Measurements from ENCODE around the gene OSBPL9.

Gene OSBPL9, protein sequence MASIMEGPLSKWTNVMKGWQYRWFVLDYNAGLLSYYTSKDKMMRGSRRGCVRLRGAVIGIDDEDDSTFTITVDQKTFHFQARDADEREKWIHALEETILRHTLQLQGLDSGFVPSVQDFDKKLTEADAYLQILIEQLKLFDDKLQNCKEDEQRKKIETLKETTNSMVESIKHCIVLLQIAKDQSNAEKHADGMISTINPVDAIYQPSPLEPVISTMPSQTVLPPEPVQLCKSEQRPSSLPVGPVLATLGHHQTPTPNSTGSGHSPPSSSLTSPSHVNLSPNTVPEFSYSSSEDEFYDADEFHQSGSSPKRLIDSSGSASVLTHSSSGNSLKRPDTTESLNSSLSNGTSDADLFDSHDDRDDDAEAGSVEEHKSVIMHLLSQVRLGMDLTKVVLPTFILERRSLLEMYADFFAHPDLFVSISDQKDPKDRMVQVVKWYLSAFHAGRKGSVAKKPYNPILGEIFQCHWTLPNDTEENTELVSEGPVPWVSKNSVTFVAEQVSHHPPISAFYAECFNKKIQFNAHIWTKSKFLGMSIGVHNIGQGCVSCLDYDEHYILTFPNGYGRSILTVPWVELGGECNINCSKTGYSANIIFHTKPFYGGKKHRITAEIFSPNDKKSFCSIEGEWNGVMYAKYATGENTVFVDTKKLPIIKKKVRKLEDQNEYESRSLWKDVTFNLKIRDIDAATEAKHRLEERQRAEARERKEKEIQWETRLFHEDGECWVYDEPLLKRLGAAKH

DNA sequence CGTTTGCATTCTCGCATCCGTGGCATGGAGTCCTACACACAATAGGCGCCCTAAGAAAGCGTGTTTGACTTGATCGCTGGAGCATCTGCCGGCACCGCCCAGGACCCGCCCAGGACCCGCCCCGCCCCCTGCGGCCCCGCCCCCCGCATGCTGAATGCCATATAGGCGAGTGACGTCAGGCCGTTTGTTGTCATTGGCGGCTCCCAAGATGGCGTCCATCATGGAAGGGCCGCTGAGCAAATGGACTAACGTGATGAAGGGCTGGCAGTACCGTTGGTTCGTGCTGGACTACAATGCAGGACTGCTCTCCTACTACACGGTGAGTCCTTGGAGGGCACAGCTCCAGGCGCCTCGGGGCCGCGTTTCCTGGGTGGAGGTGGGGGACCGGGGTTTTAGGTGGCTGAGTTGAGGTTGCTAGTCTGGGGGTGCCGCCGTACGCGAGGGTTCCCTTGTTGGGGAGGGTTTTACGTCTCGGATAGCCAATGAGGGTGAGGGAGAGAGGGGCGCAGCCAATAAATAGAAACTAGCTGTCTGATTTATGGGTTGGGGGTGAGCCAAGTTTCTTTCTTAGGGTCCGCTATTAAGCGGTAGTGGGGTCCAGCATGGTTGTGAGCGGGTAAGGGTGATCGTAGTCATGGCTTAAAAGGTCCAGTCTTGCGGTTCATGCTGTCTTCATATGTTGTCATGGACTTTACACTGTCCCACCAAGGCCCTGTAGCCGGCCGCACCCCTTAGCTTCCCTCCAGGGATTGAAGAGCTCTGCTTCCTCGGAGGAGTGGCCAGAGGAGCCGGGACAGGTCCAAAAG is at the start of gene OSBPL9:
Gene OSBPL9 (plus strand): TSS at position 190 of the 806 bp plus-strand sequence. CDS start 19 bp downstream, at position 209.
- DNase-seq: peak; percentile 93

- peak; percentile 89 for DNase-seq
Observed at GRCh38 chr1:51567653-51568052, 49.2 kb upstream of the OSBPL9 start.

GRCh38 chr1:51568231-51568935 is 48.5 kb upstream of the OSBPL9 start:
- DNase-seq: no peak

DNA sequence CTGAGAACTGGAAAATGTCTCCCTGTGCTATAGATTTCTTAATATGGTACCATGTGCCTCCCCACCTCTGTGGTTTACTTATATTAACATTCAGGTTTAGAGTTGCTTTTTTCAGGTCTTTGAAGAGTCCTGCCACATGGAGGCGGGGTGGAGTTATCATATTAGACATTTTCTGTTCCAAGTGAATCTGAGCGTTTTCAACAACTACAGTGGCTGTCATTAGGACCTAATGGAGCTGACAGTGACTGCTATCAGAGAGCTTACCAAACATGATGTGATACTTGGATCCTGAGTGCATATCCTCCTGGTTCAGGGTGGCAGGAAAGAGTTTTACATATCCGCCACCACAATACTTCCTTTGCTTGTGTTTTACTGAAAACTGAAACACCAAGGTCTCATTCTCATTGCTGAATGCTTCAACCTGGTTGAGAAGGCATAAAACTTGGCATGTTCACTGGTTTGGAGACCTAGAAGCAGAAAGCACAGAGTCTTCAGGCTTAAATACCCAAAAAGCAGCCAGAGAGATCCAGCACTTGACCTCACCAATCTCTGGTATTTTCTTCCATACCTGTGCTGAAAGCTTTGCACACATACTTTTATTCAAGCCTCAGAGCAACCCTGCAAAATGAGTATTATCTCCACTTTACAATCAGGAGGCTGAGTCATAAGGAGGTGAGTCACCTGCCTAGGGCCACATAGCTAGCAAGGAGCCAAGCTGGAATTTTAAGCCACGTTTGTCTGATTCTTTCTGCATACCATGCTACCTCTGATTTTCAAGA is 47.4 kb upstream of the OSBPL9 start:
- peak; percentile 85 for DNase-seq

DNA sequence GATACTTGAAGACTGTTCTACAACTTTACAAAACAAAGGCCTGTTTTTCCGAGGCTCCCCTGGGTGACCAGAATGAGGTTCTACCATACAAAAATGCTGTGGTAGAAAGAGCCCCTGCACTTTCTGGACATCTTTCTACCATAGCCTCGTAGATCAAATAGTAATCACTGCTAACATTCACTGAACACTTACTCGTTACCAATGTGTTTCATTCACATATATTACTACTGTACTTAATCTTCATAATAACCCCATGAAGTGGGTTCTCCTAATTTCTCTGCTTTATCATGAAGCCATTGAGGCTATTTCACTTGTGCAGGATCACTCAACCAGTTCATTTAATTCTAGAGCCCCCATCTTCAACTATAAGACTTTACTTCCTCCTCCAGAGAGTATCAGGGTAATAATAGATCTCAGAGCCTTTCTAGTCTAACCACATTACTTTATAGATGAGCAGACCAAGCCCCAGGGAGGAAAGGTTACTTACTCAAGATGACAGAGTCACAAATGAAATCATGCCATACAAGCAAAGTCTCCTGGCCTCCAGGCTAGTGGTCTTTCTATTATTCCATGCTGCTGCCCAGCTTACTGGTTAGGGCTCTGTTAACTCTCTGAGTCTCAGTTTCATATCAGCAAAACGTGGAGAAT is 46.7 kb upstream of the OSBPL9 start:
- DNase-seq: no peak

DNA sequence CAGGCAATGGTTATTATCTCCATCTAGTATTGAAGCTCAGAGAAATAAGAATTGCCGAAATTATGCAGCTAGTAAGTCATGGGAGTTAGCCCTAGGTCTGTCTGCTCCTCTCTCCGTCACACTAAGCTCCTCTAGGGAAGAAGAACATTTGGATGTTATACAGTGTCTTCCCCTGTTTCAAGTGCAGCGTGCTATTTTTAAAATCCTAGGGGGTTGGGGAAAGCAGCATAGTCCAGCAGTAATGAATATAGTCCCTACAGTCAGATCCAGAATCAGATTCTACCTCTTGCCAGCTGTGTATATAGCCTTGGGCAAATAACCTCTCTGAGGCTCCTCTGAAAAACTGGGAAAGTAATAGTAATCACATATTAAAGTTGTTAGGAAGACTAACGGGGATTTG is 44.5 kb upstream of the OSBPL9 start:
- no peak for DNase-seq

DNA sequence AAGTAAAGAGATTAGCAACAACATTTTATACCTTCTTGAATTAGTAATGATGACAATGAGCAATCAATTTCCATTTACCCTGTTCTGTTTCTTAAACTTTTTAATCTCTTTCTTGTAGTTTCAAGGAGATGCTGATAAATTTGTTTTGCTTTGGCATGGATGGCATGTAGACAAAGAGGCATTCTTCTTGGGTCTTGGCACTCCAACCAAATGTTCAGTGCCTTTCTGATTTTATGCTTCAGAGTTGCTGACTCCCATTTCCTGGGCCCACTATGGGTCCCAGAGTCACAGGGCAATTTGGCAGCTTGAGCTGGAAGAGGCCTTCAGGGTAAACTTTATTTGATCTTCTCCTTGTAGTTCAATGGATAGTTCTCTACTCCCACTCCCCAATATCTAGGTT is 42.1 kb upstream of the OSBPL9 start:
- DNase-seq: no peak

DNA sequence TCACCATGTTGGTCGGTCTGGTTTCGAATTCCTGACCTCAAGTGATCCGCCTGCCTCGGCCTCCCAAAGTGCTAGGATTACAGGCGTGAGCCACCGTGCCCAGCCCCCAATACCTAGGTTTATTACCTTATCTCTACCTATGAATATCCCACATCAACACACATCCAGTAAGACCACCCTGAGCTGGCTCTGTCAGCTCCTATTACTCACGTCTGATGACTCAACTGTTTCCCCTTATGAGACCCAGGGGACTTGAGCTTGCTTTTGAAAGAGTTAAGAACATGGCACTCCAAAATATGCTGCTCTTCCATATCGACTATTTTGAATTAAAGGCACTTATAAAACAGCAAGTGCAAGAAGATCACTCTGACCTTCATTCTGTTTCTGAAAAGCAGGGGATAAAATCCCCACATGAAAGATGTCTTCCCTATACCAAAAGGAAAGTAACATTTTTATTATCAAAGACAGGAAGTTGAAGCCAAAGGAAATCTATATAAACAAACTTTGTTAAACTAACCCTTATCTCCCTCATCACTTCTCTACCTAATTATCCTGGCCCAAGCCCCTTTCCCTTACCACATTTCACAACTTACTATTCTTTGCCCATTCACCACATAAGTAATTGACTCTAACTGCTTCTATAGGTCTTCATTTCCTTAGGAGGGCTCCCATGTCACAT is 41.3 kb upstream of the OSBPL9 start:
- peak; percentile 82 for DNase-seq

DNA sequence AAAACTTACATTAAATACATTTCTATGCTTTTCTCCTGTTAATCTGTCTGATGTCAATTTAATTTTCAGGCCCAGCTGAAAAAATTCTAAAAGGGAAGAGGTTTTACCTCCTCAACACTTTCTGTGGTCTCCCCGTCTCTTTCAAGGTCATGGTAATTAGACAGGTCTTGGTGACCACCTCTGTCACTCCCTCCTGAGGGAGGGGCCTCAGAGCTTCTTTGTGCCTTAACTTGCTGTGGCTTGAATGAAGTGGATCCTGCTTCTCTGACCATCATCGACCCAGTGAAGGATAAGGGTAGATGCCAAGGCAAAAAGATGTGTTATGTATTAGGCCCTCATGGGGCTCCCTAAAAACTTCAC is 40.8 kb upstream of the OSBPL9 start:
- DNase-seq: no peak

DNA sequence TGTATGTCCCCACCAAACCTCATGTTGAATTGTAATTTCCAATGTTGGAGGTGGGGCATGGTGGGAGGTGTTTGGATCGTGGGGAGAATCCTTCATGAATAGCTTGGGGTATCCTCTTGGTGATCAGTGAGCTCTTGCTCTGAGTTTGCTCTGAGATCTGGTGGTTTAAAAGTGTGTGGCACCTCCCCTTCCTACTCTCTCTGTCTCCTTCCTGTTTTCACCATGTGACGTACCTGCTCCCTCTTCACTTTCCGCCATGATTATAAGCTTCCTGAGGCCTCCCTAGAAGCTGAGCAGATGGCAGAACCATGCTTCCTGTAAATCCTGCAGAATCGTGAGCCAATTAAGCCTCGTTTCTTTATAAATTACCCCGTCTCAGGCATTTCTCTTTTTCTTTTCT is 40.0 kb upstream of the OSBPL9 start:
- DNase-seq: no peak

- DNase-seq: no peak
Observed at GRCh38 chr1:51578383-51579109, 38.3 kb upstream of the OSBPL9 start.

DNA sequence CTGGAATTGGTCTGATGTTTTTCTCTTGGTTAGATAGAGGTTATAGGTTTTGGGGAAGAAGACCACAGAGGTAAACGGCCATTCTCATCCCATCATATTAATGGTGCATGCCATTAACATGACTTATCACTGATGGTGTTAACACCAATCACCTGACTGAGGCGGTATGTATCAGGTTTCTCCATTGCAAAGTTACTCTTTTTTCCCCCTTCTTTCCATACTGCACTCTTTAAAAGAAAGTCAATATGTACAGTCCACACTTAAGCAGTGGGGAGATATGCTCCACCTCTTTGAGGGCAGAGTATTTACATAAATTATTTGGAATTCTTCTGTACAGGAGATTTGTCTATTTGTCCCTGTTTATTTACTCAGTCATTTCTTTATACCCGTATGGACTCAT is 35.7 kb upstream of the OSBPL9 start:
- no peak for DNase-seq

DNA sequence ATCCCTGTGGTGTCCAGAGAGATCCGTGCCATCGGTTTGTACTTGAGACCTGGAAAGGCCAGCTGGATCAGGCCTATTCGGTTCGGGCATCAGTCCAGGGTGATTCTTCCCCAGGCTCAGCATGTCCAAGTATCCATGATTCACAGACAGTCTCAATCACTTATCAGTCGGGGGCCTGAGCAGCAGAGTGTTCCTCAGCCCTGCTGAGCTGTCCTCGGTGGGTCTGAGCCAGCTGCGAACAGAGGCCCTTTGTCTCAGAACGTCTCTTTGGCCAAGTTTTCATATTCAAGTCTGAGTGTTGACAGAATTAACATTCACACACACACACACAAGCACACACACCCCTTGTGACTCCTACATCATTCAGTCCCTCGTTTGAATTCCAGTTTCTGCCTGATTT is 33.4 kb upstream of the OSBPL9 start:
- peak; percentile 59 for DNase-seq

DNA sequence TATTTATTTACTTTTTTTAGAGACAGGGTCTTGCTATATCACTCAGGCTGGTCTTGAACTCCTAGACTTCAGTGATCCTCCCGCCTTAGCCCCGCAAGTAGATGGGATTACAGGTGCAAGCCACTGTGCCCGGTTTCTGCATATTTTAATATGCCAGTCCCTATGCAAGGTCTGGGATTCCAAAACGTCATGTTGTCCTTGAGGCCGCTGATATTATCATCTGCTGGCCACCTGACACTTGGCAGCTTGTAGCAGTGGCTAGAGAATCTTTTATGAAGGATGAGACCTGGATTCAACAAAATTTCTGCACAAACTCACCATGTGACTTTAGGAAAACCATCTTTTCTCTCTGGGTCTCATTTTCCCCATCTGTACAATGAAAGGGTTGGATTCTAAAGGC is 32.9 kb upstream of the OSBPL9 start:
- DNase-seq: no peak

DNA sequence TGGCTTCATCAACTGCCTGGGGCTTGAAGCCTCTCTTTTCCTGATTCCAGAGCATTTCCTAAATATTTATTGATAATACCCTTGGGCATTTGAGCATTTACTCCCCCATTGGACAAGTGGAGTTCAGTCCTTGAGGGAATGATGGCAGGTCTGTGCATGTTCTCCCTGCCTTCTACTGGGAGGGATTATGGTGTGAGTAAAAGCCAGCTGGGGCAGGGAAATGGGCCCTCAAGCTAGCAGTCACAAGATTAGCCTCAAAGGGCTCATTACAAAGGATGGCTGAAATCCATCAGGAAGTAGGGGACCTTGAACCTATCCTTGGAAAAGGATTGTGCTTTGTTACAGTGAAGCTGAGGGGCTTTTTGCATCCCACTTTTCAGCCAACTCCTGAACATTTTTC is 24.2 kb upstream of the OSBPL9 start:
- DNase-seq: no peak

DNA sequence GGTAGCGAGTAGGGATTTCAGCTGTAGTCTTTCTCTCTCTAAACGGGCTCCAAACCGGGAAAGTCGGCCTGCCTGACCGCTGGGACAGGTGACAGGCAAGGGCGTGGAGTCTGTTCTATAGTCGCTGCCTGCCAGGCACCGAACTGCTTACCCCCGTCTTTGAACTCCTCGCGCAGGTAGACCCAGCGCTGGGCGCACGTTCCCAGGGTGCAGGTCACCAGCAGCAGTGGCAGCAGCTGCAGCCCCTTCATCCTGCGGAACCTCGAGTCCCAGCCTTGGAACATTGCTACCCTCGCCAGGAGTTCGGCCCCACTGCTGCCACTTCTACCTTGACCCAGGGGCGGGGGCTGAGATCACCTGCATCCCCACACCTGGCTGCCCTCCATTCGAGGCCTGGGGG is 22.2 kb upstream of the OSBPL9 start:
- DNase-seq: no peak

DNA sequence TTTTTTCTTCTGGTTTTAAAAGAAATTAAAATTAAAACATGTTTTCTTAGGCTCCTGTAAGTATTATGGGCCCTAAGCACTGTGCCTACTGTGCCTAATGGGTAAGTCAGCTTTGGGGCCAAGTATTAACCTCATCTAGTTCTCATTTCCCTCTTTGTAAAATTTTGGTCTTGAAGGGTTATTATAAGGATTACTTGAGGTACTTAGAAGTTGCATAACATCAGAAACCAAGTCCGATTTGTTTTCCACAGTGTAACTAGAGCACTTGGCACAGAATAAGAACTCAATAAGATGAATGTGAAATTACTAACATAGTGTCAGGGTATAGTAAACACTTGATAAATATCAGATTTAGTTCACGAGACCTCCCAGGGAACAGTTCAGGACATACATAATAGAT is 16.4 kb upstream of the OSBPL9 start:
- DNase-seq: no peak

DNA sequence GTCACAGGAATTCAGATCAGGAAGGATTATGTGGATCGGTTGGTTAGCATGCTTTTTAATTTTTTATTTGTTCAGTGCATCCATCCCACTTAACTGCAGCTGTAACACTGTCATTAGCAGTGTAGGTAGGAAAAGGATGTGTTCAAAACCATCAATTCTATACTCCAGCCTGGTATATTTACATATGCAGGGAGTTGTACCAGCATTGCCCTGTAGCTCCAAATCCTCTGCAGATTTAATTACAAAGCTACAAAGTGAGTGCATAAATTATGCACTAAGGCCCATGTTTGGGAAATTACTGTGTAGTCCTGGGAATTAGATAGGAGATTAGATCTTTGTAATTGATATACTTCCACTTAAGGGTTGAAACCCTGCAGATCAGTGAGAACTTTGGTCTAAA is 15.9 kb upstream of the OSBPL9 start:
- no peak for DNase-seq

DNA sequence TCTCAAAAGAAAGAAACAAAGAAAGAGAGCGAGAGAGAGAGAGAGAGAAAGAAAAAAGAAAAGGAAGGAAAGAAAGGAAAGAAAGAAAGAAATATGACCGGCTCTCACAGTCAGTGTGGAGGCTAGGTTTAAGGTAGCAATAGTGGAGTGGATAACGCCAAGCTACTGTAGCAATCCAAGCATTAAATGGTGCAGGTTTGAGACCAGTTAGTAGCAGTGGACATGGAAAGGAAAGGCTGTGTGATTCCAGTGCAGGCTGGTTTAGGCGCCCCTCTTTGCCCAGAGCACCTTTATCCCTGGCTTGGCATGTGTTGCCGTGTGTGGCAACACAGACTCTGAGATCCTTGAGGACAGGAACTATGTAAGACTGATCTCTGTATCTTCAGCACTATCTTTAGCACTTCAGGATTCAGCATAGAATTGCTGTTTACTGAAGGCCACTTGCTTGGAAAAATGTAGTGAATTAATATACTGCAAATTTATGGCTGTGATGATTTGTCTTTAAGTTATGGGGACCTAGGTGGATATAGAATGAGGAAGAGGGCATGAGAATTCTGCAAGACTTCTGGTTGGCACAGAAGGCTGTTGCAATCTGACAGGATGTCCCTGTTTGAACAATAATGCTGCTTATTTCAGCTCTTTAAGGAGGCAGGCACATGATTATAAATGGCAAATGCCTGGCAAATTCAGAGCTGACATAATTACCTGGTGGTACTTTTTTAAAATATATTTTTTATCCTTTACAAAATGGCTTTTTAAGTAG is 10.8 kb upstream of the OSBPL9 start:
- DNase-seq: no peak

All from fibroblast of skin of right biceps (primary cell).